ENCODE results near the gene VANGL1. TPM values are rescaled to one million over a fixed set of nuclear protein-coding genes. Genes with fewer than 3 reads are reported as not detected.

Gene VANGL1
- total RNA-seq: 8.6 and 11.1 TPM in 2 replicates

DNA sequence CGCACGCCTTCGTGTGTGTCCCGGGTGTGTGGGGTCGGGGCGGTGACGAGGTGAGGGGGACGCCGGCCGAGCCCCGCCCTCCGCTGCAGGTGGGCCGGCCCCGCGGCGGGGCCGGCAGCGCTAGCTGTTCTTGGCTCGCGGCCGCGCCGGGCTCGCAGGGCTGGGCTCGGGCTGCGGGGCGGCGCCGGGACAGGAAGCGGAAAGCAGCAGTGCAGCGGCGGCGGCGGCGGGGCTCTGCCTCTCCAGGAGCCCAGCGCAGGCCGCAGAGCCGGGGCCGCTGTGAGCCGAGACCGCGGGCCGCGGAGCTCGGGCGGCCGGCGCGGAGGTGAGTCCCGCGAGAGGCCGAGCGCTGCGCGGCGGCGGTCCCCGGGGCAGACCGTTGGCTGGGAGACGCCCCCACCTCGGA, at the start of gene VANGL1:
VANGL1 (plus strand) TSS at position 209 of the 406 bp plus-strand sequence. CDS start 9,444 bp downstream, outside the sequence.

Other genes with a start within 250 kb of the VANGL1 start
- not detected in 2 replicates for gene CASQ2, start 126.7 kb downstream of the VANGL1 start, total RNA-seq
- not detected in 2 replicates for gene NHLH2, start 199.2 kb downstream of the VANGL1 start, total RNA-seq

All from bronchus fibroblast of lung (primary cell).